ENCODE data around the gene MCTS1.
"Not testable (repeated sequence)": the region's sequence is repeated elsewhere in the genome, so short reads cannot be mapped to it uniquely, and the experiment has no call there.

MCTS1 gene, protein sequence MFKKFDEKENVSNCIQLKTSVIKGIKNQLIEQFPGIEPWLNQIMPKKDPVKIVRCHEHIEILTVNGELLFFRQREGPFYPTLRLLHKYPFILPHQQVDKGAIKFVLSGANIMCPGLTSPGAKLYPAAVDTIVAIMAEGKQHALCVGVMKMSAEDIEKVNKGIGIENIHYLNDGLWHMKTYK

GRCh38 chrX:120603707-120604360 is at the start of gene MCTS1:
Gene MCTS1 (plus strand): TSS chrX:120604101. CDS start chrX:120604237, 136 bp downstream.
- peak; percentile 96 to 97 for ATAC-seq

- no peak for ATAC-seq
Observed at GRCh38 chrX:120556251-120556650, 47.6 kb upstream of the MCTS1 start.

DNA sequence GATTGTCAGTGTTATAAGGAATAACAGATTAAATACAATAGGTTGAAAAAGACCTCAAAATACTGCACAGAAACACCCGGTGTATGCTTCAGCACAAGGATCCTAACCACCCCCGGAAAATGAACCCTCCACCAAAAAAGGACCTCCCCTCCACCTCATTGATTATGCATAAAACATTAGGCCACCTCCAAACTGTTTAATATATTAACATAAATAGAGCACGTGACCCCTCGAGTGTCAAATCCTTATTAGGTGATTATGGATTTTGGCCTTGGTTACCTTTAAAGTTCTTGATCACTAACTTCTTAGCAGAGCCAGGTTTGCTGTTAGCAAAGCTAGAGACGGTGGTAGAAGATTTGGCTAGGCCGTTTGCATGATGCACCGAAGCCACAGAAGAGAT is 44.1 kb upstream of the MCTS1 start:
- no peak for ATAC-seq

- peak; percentile 46 to 52 for ATAC-seq
Observed at GRCh38 chrX:120560405-120560841, 43.5 kb upstream of the MCTS1 start.

DNA sequence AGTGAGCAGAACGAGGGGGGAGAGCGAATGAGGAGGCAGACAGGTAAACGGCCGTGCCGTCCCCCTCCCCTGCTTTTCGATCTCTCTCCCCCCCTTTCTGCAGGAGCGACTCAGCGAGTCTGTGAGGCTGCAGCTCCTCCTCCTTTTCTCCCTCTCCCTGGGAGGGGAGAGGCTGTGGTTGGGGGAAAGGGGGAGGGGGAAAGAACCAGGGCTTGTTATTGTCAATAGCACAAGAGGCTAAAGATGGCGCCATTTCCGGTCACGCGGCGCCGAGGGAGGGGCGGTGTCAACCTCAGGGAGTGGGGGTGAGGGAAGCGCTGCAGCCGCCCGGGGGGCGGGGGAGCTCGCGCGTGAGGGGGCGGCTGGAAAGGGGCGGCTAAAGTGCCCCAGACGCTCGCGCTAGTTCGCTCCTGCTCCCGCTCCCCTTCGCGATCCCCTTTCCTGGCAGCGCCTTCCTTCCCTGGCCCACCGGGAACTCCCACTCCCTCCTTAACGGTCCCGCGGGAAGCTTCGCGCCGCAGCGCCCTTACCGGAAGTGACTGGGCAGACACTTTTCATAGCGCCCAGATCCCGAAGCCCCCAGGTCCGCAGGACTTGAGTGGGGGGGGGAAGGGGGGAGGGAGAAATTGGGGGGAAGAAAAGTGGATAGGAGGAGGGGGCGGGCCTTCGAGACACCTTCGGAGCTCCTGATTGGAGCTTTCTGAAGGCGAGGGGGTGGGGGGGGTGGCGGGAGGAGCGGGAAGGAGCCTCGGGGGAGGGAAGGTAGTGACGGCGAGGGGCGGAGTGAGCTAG is 42.9 kb upstream of the MCTS1 start, which contains the start of gene CUL4B:
Gene CUL4B, minus strand, starts transcription at position 121 of the 792 bp plus-strand sequence. CDS start 324 bp downstream, outside the sequence.
- ATAC-seq: peak; percentile 86 to 88

DNA sequence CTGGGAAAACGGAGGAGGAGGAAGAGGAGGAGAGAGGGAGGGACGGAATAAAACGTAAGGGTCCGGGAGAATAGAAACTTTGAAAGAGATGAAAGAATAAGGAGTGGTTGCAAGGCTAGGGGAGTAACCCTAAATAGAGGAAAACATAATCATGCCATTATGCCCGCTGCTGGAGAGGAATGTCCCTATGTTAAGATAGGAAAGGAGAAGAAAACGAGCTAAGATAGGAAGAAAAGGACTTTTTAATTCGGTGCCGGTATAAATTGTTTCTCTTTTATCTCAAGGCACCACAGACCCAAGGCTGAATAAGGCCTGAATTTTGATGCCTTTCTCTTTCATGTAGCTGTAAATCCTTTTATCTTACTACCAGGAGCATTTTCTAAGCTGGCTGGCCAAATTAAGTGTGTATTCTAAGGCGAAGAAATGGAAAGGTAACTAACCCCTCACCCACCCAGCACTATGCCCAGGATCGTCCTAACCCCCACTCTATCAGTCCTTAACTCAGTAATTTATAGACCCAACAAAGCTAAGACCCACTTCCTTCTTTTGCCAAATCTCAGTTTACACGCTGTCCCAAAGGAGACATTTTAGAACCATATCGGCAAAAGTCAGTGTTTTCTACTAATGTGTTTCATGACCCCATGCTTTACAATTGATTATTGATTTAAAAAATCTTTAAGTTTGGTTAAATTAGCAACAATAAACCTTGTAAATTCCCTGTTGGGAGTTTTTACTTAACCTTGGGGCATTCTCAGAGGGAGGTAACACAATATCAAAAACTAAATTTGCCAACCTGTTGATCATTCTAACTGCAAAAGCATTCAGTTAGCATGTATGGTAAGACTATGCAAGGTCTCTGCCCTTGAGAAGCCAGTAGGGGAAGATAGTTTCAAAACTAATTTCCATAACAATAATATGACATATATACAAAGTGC is 42.0 kb upstream of the MCTS1 start:
- ATAC-seq: no peak

GRCh38 chrX:120562569-120562926 is 41.4 kb upstream of the MCTS1 start:
- ATAC-seq: no peak

DNA sequence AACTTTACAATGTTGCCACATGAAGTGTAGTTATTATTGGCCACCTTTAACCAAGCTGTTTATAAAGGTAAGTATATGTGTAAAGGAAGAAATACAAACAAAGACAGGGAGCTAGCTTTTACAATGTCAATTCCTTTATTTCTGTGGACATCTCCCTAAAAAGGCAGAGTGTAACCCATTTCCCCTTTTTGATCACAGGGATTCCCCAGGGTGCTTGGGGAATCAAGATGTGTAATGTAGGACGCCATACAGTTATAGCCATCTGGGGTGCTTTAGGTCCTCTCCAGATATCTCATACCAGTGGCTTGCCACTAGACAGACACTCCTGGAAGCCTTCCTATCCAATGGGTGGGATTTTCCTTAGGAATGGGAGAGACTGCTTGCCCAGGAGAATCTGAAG is 39.0 kb upstream of the MCTS1 start:
- no peak for ATAC-seq

DNA sequence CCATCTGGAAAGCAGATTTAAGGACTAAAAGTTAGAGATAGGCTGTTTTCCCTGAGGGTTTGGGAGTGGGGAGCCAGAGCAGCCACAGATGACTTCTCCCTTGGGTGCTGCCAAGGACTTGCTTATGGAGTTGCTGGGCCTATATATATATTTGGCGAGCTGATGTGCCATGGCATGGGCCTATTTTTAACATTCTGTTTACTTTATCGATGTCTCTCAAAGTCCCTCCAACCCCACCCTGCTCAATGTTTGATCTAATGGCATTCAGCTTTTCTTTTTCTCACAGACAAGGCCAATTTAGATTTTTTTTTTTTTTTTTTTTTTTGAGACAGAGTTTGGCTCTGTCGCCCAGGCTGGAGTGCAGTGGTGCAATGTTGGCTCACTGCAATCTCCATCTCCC is 37.1 kb upstream of the MCTS1 start:
- no peak for ATAC-seq

DNA sequence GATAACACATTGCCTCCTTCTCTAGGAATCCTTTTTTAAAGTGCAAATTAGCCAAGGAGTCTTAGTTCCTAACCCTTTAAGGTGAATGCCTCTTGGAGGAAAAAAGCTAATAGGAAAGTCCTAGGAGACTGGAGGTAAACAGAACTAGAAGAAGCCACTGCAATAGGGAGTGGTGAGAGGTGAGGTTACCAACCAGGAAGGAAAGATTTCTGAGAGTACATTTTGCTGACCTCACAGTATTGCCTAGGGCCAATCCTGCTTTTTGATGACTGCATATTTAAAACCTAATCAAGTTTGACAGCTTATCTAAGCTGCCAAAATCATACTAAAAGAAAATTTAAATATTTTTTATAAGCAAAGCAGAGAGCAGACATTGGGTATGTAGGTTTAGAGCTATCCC is 35.9 kb upstream of the MCTS1 start:
- no peak for ATAC-seq

DNA sequence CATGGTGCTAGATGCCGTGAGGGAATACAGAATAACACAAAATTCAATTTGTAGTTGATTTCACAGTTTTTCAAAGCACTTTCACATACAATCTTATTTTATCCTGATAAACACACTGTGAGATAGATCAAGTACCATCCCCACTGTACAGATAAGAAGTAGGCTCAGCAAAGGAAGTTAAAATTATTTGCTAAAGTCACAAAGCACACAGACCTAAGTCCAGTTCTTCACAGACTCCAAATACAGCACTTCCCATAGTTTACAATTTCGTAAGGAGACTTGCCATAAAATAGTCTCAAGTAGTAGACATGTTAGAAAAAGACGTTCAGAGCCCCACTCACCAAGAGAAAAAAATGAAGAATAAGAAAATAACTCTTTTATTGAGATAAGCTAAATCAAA is 35.3 kb upstream of the MCTS1 start:
- ATAC-seq: no peak

- no peak for ATAC-seq
Observed at GRCh38 chrX:120570011-120570600, 33.8 kb upstream of the MCTS1 start.

DNA sequence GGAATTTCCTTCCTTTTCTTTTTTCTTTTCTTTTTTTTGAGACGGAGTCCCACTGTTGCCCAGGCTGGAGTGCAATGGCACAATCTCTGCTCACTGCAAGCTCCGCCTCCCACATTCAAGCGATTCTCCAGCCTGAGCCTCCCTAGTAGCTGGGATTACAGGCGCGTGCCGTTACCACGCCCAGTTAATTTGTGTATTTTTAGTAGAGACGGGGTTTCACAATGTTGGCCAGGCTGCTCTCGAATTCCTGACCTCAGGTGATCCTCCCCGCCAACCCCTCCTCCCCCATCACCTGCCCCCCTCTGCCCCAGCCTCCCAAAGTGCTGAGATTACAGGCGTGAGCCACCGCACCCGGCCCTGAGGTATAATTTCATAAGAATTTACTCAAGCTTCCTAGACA is 30.1 kb upstream of the MCTS1 start:
- ATAC-seq: not testable (repeated sequence)

DNA sequence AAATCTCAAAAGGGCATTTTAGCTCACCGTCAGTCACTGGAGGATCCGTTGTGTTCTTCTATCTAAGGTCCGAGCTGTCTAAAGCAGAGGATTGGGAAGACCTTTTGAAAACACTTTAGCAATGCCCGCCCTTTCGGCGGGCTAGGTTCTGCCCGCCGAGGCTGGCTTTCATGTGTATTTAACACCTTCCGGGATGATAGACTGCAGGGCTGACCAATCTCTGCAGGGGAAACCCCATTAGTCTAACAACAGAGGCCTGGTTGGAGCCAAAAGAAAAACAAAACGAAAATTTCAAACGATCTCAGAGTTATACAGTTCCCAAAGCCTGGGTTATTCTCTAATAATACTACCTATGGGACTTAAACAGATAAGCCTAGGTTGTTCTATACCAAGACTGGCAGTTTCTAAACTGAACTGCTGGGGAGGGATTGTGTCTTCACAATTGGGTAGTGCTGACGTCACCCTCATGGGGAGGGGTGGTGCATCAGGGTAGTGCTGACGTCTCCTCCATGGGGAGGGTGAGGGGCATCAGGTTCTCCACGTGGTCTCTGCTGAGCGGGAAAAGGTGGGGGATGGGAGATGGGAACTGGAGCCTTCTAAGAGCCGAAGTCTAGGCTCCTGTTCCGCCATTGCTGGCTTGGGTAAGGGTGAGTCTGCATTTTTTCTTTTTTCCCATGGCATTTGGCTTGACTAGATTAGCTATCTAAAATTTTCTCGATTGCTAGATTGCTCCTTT is 28.4 kb upstream of the MCTS1 start:
- no peak for ATAC-seq

GRCh38 chrX:120585702-120586101 is 18.2 kb upstream of the MCTS1 start:
- ATAC-seq: no peak

DNA sequence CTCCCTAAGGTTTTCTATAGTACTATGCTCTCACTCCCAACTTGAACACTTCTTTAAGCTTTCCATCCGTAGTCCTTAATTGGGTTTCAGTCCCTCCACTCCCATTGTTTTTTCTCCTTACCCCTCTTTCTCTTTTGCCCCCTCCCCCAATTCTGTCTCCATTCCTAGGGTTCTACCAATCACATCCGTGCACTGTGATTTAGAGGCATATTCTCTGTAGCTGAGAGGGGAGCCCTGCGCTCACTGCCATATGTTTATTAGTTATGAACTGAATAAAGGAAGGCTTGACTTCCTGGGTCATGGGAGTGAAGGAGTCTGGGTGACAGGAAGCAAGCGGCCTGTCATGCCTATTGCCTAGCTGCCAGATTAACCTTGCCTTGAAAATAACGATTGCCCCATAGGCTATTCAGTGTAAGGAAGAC is 471 bp downstream of the MCTS1 start:
- ATAC-seq: peak; percentile 66 to 70

- no peak for ATAC-seq
Observed at GRCh38 chrX:120612086-120612485, 8.2 kb downstream of the MCTS1 start.

DNA sequence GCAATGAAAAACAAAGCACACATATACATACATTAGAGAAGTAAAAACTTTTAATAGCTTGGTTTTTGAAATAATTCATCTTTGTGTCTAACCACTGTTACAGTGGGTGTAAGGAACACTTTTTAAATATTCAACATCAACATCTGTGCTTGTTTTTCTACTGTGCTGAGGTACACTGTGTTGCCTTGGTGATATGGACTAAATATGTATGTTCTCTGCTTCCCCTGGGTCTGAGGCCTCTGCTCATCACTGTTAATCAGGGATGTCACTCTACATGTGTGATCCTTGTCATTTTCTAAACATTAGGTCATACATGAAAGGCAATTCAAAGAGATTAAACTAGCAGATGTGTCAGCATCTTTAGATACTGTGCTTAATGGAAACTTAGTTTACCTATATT is 10.9 kb downstream of the MCTS1 start:
- ATAC-seq: no peak

- ATAC-seq: no peak
Observed at GRCh38 chrX:120617996-120618630, 14.2 kb downstream of the MCTS1 start.

DNA sequence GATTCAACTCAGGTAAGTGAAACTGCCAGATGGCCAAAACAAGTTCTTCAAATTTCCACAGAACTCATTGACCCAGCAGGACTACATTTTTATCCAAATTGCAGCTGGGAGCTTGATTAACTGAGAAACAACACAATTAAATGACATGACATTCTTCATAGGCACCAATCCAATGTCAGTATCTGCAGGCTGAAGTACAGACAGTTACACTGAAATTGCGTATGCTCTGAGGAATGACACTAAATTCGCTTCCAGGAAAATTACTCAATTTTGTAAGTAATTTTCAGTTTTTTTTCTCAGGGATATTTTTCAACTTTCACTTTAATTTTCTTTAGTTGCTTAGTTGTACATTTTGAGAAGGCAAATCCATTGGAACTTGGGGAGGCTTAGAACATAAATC is 21.5 kb downstream of the MCTS1 start:
- no peak for ATAC-seq
